Fibroblast of skin of abdomen (primary cell): Measurements from ENCODE around the gene C13orf42.
A peak's percentile ranks its signal among the peaks of the same experiment; 100 is the strongest.

Experiments used
- DNase-seq: peaks from one replicate; pipeline ENCODE4 v3.0.0-alpha.2; 2013

The C13orf42 gene

GRCh38 chr13:51065372-51066090 lies 45.5 kb downstream of the C13orf42 start:
- no peak for DNase-seq

- DNase-seq, result no peak
These were observed 46.3 kb downstream of the C13orf42 start for GRCh38 chr13:51064753-51065152.

GRCh38 chr13:51063909-51064308 lies 47.2 kb downstream of the C13orf42 start:
- no peak for DNase-seq

- no peak for DNase-seq
These were observed 52.5 kb downstream of the C13orf42 start for GRCh38 chr13:51058461-51059167.

- DNase-seq, result no peak
These were observed 53.2 kb downstream of the C13orf42 start for GRCh38 chr13:51057906-51058305.

- DNase-seq, result no peak
These were observed 54.1 kb downstream of the C13orf42 start for GRCh38 chr13:51057001-51057400.

- no peak for DNase-seq
These were observed 58.5 kb downstream of the C13orf42 start for GRCh38 chr13:51052581-51052980.

GRCh38 chr13:51050021-51050830 lies 60.8 kb downstream of the C13orf42 start:
- no peak for DNase-seq

GRCh38 chr13:51048616-51049015 lies 62.5 kb downstream of the C13orf42 start:
- no peak for DNase-seq

- no peak for DNase-seq
These were observed 63.0 kb downstream of the C13orf42 start for GRCh38 chr13:51048166-51048461.

GRCh38 chr13:51047434-51048165 lies 63.5 kb downstream of the C13orf42 start:
- DNase-seq, result no peak

- DNase-seq, result no peak
These were observed 65.6 kb downstream of the C13orf42 start for GRCh38 chr13:51045451-51045850.

- DNase-seq, result no peak
These were observed 66.9 kb downstream of the C13orf42 start for GRCh38 chr13:51044023-51044665.

GRCh38 chr13:51043310-51043709 lies 67.8 kb downstream of the C13orf42 start:
- no peak for DNase-seq

- DNase-seq, result no peak
These were observed 69.4 kb downstream of the C13orf42 start for GRCh38 chr13:51041710-51042109.

- DNase-seq, result peak; percentile 13
These were observed 69.9 kb downstream of the C13orf42 start for GRCh38 chr13:51041126-51041525.

GRCh38 chr13:51040431-51040830 lies 70.6 kb downstream of the C13orf42 start:
- DNase-seq, result no peak

GRCh38 chr13:51036418-51036817 lies 74.7 kb downstream of the C13orf42 start:
- DNase-seq, result no peak

- DNase-seq, result no peak
These were observed 75.1 kb downstream of the C13orf42 start for GRCh38 chr13:51035978-51036377.

GRCh38 chr13:51035469-51035868 lies 75.6 kb downstream of the C13orf42 start:
- DNase-seq, result no peak

- DNase-seq, result peak; percentile 17
These were observed 76.2 kb downstream of the C13orf42 start for GRCh38 chr13:51034906-51035305.
